Ascending aorta (tissue), 2 donors: ENCODE results near the gene NEIL1. TPM values are rescaled to one million over a fixed set of nuclear protein-coding genes. Genes with fewer than 3 reads are reported as not detected.
"Not testable (repeated sequence)": the region's sequence is repeated elsewhere in the genome, so short reads cannot be mapped to it uniquely, and the experiment has no call there.

Experiments used
- DNase-seq, 2 donors: peaks; one replicate each; pipeline ENCODE4 v3.0.0-alpha.2; 2019; ENCODE audit warnings: low spot score in 2 of 2
- H3K27ac ChIP-seq, 2 donors: fragments of 200-600 bp; sonication (generic); one replicate each; pipeline ENCODE4 v1.5.1; 2016 to 2017; ENCODE audit warnings: mild to moderate bottlenecking in 1 of 2
- H3K27me3 ChIP-seq: fragments of 200-600 bp; sonication (generic); one replicate; pipeline ENCODE4 v1.5.1; 2017
- H3K36me3 ChIP-seq, 2 donors: fragments of 200-600 bp; sonication (generic); one replicate each; pipeline ENCODE4 v1.5.1; 2016
- H3K4me1 ChIP-seq, 2 donors: fragments of 200-600 bp; sonication (generic); one replicate each; pipeline ENCODE4 v1.5.1; 2016 to 2017; ENCODE audit warnings: mild to moderate bottlenecking in 1 of 2
- H3K4me3 ChIP-seq, 2 donors: fragments of 200-600 bp; sonication (generic); one replicate each; pipeline ENCODE4 v1.5.1; 2016 to 2017; ENCODE audit warnings: mild to moderate bottlenecking in 1 of 2
- H3K9me3 ChIP-seq, 2 donors: fragments of 200-600 bp; sonication (generic); one replicate each; pipeline ENCODE4 v1.5.1; 2016
- intact Hi-C: fragments of 100-400 bp; cut with DNase I; formaldehyde crosslinking; loops from one replicate; pipeline ENCODE4 v1.15.1; 2023
- total RNA-seq: library from RNA; depleted of rRNA; stranded (reverse); fragments of >200 nt; gene quantifications from one replicate; pipeline ENCODE4 v1.1.0, GENCODE V29; 2016
- TF ChIP-seq, protein P1 (sequence below), 3 experiments: fragments of 200-600 bp in 2 of 3; fragments of 450-650 bp in 1 of 3; sonication (generic) in 2 of 3; IDR thresholded peaks; one replicate each; pipeline ENCODE4 v1.5.1; 2016 to 2019; ENCODE audit warnings: antibody characterized with exemption in 3 of 3, mild to moderate bottlenecking in 1 of 3, moderate library complexity in 1 of 3

Gene NEIL1
- total RNA-seq, 1 donor from 2014 or later: 104 TPM

DNA sequence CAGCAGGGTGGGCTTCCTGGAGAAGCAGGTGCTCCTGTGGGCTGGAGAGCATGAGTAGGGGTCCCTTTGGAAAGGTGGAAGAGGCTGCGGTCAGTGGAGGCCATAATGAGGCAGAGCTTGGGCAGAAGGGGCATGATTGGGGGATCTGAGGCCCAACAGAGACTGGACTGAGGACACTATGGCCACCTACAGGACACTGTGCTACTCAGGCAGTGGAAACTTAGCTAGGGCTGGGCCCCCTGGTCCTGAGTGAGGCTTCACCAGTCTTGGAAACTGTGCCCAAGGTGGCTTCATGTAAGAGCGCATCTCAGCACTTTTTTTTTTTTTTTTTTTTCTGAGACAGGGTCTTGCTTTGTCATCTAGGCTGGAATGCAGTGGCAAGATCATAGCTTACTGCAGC is 17.3 kb upstream of the NEIL1 start:
- Histone ChIP-seq H3K4me1 (no peaks in the 10 kb centered on the region), H3K27ac (no peak overlapping the region), H3K9me3 (no peaks in the 10 kb centered on the region), H3K27me3 (no peaks in the 10 kb centered on the region), H3K4me3 (no peak overlapping the region), H3K36me3 (no peaks in the 10 kb centered on the region)
- TF ChIP-seq, protein P1, sequence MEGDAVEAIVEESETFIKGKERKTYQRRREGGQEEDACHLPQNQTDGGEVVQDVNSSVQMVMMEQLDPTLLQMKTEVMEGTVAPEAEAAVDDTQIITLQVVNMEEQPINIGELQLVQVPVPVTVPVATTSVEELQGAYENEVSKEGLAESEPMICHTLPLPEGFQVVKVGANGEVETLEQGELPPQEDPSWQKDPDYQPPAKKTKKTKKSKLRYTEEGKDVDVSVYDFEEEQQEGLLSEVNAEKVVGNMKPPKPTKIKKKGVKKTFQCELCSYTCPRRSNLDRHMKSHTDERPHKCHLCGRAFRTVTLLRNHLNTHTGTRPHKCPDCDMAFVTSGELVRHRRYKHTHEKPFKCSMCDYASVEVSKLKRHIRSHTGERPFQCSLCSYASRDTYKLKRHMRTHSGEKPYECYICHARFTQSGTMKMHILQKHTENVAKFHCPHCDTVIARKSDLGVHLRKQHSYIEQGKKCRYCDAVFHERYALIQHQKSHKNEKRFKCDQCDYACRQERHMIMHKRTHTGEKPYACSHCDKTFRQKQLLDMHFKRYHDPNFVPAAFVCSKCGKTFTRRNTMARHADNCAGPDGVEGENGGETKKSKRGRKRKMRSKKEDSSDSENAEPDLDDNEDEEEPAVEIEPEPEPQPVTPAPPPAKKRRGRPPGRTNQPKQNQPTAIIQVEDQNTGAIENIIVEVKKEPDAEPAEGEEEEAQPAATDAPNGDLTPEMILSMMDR (IDR thresholded peaks at IDR 0.05): no peak
- intact Hi-C loops: no loop called here
- no peak for DNase-seq

DNA sequence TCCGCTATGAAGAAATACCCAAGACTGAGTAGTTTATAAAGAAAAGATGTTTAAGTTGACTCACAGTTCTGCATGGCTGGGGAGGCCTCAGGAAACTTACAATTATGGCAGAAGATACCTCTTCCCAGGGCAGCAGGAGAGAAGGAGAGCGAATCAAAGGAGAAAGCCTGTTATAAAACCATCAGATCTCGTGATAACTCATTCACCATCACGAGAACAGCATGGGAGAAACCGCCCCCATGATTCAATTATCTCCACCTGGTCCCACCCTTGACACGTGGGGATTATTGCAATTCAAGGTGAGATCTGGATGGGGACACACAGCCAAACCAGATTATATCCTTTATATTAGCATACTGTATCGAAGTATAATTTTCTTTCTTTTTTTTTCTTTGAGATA is 14.7 kb upstream of the NEIL1 start:
- not testable (repeated sequence) for H3K4me3 ChIP-seq, H3K36me3 ChIP-seq, H3K27ac ChIP-seq, H3K9me3 ChIP-seq, H3K27me3 ChIP-seq, DNase-seq, H3K4me1 ChIP-seq
- intact Hi-C loops: loop anchor here (10.0 kb wide), 1 partner anchor 307 kb away; the partner anchor contains the start of gene PPCDC

DNA sequence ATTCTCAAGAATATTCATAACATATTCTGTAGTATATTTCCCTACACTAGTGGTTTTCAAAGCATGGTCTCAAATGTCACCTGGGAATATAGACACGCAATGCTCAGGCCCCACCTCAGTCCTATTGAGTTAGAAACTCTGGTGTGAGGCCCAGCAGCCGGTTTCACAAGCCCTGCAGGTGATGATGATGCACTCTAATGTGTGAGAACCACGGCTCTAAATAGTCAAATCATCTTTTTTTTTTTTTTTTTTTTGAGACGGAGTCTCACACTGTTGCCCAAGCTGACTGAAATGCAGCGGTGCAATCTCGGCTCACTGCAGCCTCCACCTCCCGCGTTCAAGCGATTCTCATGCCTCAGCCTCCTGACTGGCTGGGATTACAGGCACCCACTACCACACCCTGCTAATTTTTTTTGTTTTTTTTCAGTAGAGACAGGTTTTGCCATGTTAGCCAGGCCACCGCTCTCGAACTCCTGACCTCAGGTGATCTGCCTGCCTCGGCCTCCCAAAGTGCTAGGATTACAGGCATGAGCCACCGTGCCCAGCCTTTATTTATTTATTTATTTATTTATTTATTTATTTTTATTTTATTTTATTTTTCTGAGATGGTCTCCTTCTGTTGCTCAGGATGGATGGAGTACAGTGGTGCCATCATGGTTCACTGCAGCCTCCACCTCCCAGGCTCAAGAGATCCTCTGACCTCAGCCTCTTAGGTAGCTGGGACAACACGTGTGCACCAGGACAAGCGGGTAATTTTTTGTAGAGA is 13.0 kb upstream of the NEIL1 start:
- H3K36me3 ChIP-seq, H3K4me1 ChIP-seq, H3K27ac ChIP-seq, DNase-seq, H3K27me3 ChIP-seq, H3K4me3 ChIP-seq, H3K9me3 ChIP-seq: not testable (repeated sequence)
- intact Hi-C loops: loop anchor here (10.0 kb wide), 1 partner anchor 309 kb away; the partner anchor contains the start of gene PPCDC

- H3K27ac ChIP-seq: no peak overlapping the region
- intact Hi-C loops: loop anchor here (10.0 kb wide), 1 partner anchor 311 kb away; the partner anchor contains the start of gene PPCDC
- H3K27me3 ChIP-seq: no peaks in the 10 kb centered on the region
- peaks cover 3 to 5% of the 10 kb centered on the region in 2 donors for H3K4me1 ChIP-seq
- H3K36me3 ChIP-seq: peaks cover 5 to 11% of the 10 kb centered on the region in 2 donors
- peak overlapping the region; percentile 56 to 81 for H3K4me3 ChIP-seq
- TF ChIP-seq, protein P1 (IDR thresholded peaks at IDR 0.05): no peak
- H3K9me3 ChIP-seq: no peaks in the 10 kb centered on the region
- DNase-seq: no peak
Observed at GRCh38 chr15:75335313-75335704, 11.5 kb upstream of the NEIL1 start.

- no peaks in the 10 kb centered on the region for H3K27me3 ChIP-seq
- peaks cover 3 to 5% of the 10 kb centered on the region in 2 donors for H3K4me1 ChIP-seq
- TF ChIP-seq, protein P1 (IDR thresholded peaks at IDR 0.05): no peak
- intact Hi-C loops: loop anchor here (10.0 kb wide), 1 partner anchor 311 kb away; the partner anchor contains the start of gene PPCDC
- peak within 1 kb of the TSS; percentile 56 to 81 for H3K4me3 ChIP-seq
- H3K9me3 ChIP-seq: no peaks in the 10 kb centered on the region
- H3K36me3 ChIP-seq: peaks cover 5 to 11% of the 10 kb centered on the region in 2 donors
- peak within 1 kb of the TSS; percentile 31 to 51 for H3K27ac ChIP-seq
- DNase-seq: peak; percentile 71 to 97
Observed at GRCh38 chr15:75335705-75336355, 11.0 kb upstream of the NEIL1 start, which contains the start of gene COMMD4. TSS of gene COMMD4 (plus strand) at chr15:75336063. CDS start at chr15:75336090, 27 bp downstream.

GRCh38 chr15:75338661-75339240 is 8.1 kb upstream of the NEIL1 start:
- intact Hi-C loops: loop anchor here (10.0 kb wide), 1 partner anchor 314 kb away; the partner anchor contains the start of gene PPCDC
- Histone ChIP-seq H3K27me3 (no peaks in the 10 kb centered on the region), H3K4me3 (no peak overlapping the region), H3K36me3 (peaks cover 5 to 11% of the 10 kb centered on the region in 2 donors), H3K9me3 (no peaks in the 10 kb centered on the region), H3K27ac (no peak overlapping the region), H3K4me1 (peaks cover 3 to 5% of the 10 kb centered on the region in 2 donors)
- TF ChIP-seq, protein P1 (IDR thresholded peaks at IDR 0.05): no peak
- no peak for DNase-seq
